ENCODE data around the gene ZNF777. TPM values are rescaled to one million over a fixed set of nuclear protein-coding genes. Genes with fewer than 3 reads are reported as not detected.

Gene ZNF777
- total and polyA plus RNA-seq, 2 of the 4 experiments (the other 2 are of a cell fraction), result 3.2 to 6.5 TPM

DNA sequence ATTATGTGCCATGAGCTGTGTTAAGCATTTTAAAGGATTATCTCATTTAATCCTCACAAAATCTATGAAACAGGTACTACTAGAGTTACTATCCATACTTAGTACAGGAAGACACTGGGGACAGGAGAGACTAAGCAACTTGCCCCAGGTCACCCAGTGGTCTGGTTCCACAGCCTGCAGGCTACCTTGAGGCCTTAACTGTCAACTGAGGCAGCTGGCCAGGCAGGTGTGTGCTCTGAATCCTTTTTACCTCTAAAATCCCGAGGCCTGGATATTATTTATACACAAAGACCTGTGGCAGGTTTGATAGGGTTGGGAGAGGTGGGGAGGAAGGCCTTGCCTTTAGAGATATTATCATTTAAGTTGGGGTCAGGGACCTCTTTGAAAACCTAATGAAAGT lies 3.1 kb downstream of the ZNF777 start:
- no peak overlapping the region for H2AK9ac ChIP-seq (replicated peaks; ENCODE audit: low read depth, low read length, poor library complexity)
- no peak overlapping the region for H3K9ac ChIP-seq (ENCODE audit: low read depth, low read length)
- DNase-seq (no peak), ATAC-seq (ENCODE audit: low read depth) (no peak)
- no peak overlapping the region for H4K91ac ChIP-seq (ENCODE audit: insufficient read depth, low read depth, low read length)
- H2AFZ ChIP-seq (replicated peaks; ENCODE audit: low read length, poor library complexity), result no peak overlapping the region
- peaks cover 33 to 50% of the 10 kb centered on the region in 2 experiments for H3K79me1 ChIP-seq (ENCODE audit: low read depth in 1 of 2, low read length in 2 of 2)
- POLR2A ChIA-PET (ENCODE audit: unreplicated experiment), result no interaction called here
- no peaks in the 10 kb centered on the region for H3K27me3 ChIP-seq (ENCODE audit: control insufficient read depth, insufficient read depth, low read length)
- no peak overlapping the region for H3K14ac ChIP-seq (replicated peaks; ENCODE audit: low read depth, low read length)
- in situ Hi-C loops (cut with MboI; ENCODE audit: low sequenced_read_pairs) (no loop called here), intact Hi-C loops (cut with micrococcal nuclease) (no loop called here), dilution Hi-C loops (cut with HindIII; ENCODE audit: low sequenced_read_pairs, unreplicated experiment) (no loop called here)
- no peaks in the 10 kb centered on the region; the same call in 1 of the 2 replicates for H3K9me1 ChIP-seq (ENCODE audit: insufficient read depth, low read length)
- H3K27ac ChIP-seq (ENCODE audit: insufficient read depth, low read length), result no peak overlapping the region
- H3K4me2 ChIP-seq (ENCODE audit: low read depth, low read length), result no peak overlapping the region
- H2BK5ac ChIP-seq (ENCODE audit: low read depth, low read length, poor library complexity, severe bottlenecking), result no peak overlapping the region
- H3K4ac ChIP-seq (ENCODE audit: low read depth, low read length), result no peak overlapping the region
- H3K9me3 ChIP-seq (ENCODE audit: control insufficient read depth, insufficient read depth, low read length), result no peaks in the 10 kb centered on the region
- peaks cover 29% of the 10 kb centered on the region for H3K36me3 ChIP-seq (ENCODE audit: control insufficient read depth, insufficient read depth, low read length)
- H4K5ac ChIP-seq (ENCODE audit: low read depth, low read length), result no peak overlapping the region
- H3K4me1 ChIP-seq (ENCODE audit: control insufficient read depth, insufficient read depth, low read length), result peaks cover 5% of the 10 kb centered on the region; the same call in 1 of the 2 replicates
- WGBS, 2 experiments (ENCODE audit: extremely low coverage in 2 of 2, insufficient read length in 1 of 2), result no CpG with 5 or more reads among the region's 1 CpG
- no peak overlapping the region for H3K56ac ChIP-seq (ENCODE audit: extremely low read depth, insufficient read depth, low read length)
- no TSS peak for BruUV-seq (replicated peaks)
- H2BK15ac ChIP-seq (ENCODE audit: low read depth, low read length), result no peak overlapping the region
- H4K20me1 ChIP-seq (ENCODE audit: insufficient read depth, low read length), result peaks cover 16% of the 10 kb centered on the region
- H3K4me3 ChIP-seq (ENCODE audit: insufficient read depth, low read depth, low read length), result no peak overlapping the region
- CTCF ChIA-PET, result no interaction called here
- no peak overlapping the region for H3K23ac ChIP-seq (ENCODE audit: low read depth, low read length)
- H4K8ac ChIP-seq (ENCODE audit: low read depth in 2 of 2, low read length in 2 of 2), result no peak overlapping the region
- H3K18ac ChIP-seq (ENCODE audit: low read depth, low read length), result no peak overlapping the region
- TF ChIP-seq MAZ (IDR thresholded peaks at IDR 0.05; ENCODE audit: borderline replicate concordance, low read depth, low read length) (no peak), FOS (IDR thresholded peaks at IDR 0.05; ENCODE audit: low read depth, low read length) (no peak), BHLHE40 (IDR thresholded peaks at IDR 0.05; ENCODE audit: low read depth, low read length) (no peak), SMC3 (IDR thresholded peaks at IDR 0.05; ENCODE audit: low read depth, low read length) (no peak), POLR2A (IDR thresholded peaks at IDR 0.05; ENCODE audit: low read depth, low read length) (no peak), MXI1 (IDR thresholded peaks at IDR 0.05; ENCODE audit: borderline replicate concordance, low read depth, low read length) (no peak), CEBPB (IDR thresholded peaks at IDR 0.05; ENCODE audit: low read depth, low read length) (no peak), CHD1 (IDR thresholded peaks at IDR 0.05; ENCODE audit: low read depth, low read length) (no peak), NFE2L2 (IDR thresholded peaks at IDR 0.05; ENCODE audit: low read depth, low read length) (no peak), RAD21 (IDR thresholded peaks at IDR 0.05; ENCODE audit: low read length) (no peak), RFX5 (IDR thresholded peaks at IDR 0.05; ENCODE audit: low read depth, low read length) (no peak), MAFK (IDR thresholded peaks at IDR 0.05; ENCODE audit: low read depth, low read length) (no peak), RCOR1 (IDR thresholded peaks at IDR 0.05; ENCODE audit: insufficient replicate concordance, low read length) (no peak)
- TF ChIP-seq, protein P1, sequence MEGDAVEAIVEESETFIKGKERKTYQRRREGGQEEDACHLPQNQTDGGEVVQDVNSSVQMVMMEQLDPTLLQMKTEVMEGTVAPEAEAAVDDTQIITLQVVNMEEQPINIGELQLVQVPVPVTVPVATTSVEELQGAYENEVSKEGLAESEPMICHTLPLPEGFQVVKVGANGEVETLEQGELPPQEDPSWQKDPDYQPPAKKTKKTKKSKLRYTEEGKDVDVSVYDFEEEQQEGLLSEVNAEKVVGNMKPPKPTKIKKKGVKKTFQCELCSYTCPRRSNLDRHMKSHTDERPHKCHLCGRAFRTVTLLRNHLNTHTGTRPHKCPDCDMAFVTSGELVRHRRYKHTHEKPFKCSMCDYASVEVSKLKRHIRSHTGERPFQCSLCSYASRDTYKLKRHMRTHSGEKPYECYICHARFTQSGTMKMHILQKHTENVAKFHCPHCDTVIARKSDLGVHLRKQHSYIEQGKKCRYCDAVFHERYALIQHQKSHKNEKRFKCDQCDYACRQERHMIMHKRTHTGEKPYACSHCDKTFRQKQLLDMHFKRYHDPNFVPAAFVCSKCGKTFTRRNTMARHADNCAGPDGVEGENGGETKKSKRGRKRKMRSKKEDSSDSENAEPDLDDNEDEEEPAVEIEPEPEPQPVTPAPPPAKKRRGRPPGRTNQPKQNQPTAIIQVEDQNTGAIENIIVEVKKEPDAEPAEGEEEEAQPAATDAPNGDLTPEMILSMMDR (conservative IDR thresholded peaks at IDR 0.05; ENCODE audit: low read depth, low read length), result no peak
- TF ChIP-seq, protein P2, sequence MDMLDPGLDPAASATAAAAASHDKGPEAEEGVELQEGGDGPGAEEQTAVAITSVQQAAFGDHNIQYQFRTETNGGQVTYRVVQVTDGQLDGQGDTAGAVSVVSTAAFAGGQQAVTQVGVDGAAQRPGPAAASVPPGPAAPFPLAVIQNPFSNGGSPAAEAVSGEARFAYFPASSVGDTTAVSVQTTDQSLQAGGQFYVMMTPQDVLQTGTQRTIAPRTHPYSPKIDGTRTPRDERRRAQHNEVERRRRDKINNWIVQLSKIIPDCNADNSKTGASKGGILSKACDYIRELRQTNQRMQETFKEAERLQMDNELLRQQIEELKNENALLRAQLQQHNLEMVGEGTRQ (IDR thresholded peaks at IDR 0.05; ENCODE audit: low read depth, low read length), result no peak
- TF ChIP-seq, protein P3, sequence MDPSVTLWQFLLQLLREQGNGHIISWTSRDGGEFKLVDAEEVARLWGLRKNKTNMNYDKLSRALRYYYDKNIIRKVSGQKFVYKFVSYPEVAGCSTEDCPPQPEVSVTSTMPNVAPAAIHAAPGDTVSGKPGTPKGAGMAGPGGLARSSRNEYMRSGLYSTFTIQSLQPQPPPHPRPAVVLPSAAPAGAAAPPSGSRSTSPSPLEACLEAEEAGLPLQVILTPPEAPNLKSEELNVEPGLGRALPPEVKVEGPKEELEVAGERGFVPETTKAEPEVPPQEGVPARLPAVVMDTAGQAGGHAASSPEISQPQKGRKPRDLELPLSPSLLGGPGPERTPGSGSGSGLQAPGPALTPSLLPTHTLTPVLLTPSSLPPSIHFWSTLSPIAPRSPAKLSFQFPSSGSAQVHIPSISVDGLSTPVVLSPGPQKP (IDR thresholded peaks at IDR 0.05; ENCODE audit: borderline replicate concordance, low read depth, low read length), result no peak
- no peak overlapping the region for H2AK5ac ChIP-seq (ENCODE audit: low read depth, low read length)
- no peak overlapping the region for H2BK20ac ChIP-seq (ENCODE audit: low read depth, low read length)
- H2BK120ac ChIP-seq (ENCODE audit: low read depth, low read length), result no peak overlapping the region

Data from IMR-90 (cell line).